ENCODE measurements around the gene MARCHF10. TPM values are rescaled to one million over a fixed set of nuclear protein-coding genes. Genes with fewer than 3 reads are reported as not detected.

Gene MARCHF10
- total RNA-seq, 1 experiment from 2014 or later, result 8.0 TPM

- H3K4me2 ChIP-seq, result no peak overlapping the region
- TF ChIP-seq, protein P1, sequence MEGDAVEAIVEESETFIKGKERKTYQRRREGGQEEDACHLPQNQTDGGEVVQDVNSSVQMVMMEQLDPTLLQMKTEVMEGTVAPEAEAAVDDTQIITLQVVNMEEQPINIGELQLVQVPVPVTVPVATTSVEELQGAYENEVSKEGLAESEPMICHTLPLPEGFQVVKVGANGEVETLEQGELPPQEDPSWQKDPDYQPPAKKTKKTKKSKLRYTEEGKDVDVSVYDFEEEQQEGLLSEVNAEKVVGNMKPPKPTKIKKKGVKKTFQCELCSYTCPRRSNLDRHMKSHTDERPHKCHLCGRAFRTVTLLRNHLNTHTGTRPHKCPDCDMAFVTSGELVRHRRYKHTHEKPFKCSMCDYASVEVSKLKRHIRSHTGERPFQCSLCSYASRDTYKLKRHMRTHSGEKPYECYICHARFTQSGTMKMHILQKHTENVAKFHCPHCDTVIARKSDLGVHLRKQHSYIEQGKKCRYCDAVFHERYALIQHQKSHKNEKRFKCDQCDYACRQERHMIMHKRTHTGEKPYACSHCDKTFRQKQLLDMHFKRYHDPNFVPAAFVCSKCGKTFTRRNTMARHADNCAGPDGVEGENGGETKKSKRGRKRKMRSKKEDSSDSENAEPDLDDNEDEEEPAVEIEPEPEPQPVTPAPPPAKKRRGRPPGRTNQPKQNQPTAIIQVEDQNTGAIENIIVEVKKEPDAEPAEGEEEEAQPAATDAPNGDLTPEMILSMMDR (conservative IDR thresholded peaks at IDR 0.05), result no peak
- TF ChIP-seq EZH2 (IDR thresholded peaks at IDR 0.05; ENCODE audit: low read depth), result no peak
Observed at GRCh38 chr17:62657690-62658089, 150.4 kb downstream of the MARCHF10 start.

DNA sequence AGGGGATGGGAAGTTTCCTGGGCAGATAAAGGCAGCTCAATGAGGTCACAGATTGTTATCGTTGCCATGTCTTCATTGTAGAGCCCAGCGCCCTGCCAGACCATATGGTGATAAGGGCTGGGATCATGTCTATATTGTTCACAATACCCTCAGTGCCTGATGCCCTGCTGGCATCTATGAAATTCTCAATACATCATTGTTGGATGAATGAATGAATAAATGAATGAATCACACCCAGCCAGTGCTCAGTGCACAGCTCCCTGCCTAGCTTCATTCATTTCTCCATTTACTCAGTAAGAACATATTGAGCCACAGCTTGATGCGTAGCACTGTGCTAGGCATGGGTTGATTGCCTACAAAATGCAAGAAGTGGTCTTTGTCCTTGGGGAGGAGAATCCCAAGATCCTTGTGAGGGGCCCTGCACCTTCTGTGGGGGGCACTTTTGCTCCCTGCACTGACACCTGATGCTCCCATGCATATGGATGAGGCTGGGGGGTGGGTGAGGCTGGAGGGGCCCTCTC lies 150.9 kb downstream of the MARCHF10 start:
- Histone ChIP-seq H3K4me1 (replicated peaks; ENCODE audit: insufficient read depth) (peaks cover 6% of the 10 kb centered on the region; the same call in 1 of the 2 replicates), H3K4me3 (no peak overlapping the region), H2AFZ (no peak overlapping the region), H3K9me2 (ENCODE audit: insufficient read depth) (no peaks in the 10 kb centered on the region), H3K27ac (no peak overlapping the region), H3K9me3 (ENCODE audit: insufficient read depth, low read depth) (no peaks in the 10 kb centered on the region), H3F3A (ENCODE audit: insufficient read depth, low read depth) (no peaks in the 10 kb centered on the region), H3K36me3 (ENCODE audit: low read depth) (no peaks in the 10 kb centered on the region), H3K27me3 (ENCODE audit: insufficient read depth, low read depth) (no peaks in the 10 kb centered on the region; the same call in 1 of the 2 replicates), H3K4me2 (no peak overlapping the region), H4K20me1 (ENCODE audit: insufficient read depth) (no peaks in the 10 kb centered on the region), H3K79me2 (ENCODE audit: low read depth) (no peaks in the 10 kb centered on the region)
- ChIA-PET CTCF (no interaction called here), POLR2A (ENCODE audit: unreplicated experiment) (interaction anchor here (0.7 kb wide), 1 partner anchor 18 kb away, joined by 7 read pairs; no protein-coding TSS in a partner anchor)
- DNase-seq, result no peak
- no TSS peak for BruUV-seq (replicated peaks)
- TF ChIP-seq, protein P1 (conservative IDR thresholded peaks at IDR 0.05), result no peak
- TF ChIP-seq EZH2 (IDR thresholded peaks at IDR 0.05; ENCODE audit: low read depth), result no peak
- intact Hi-C loops (cut with micrococcal nuclease; ENCODE audit: unreplicated experiment), result no loop called here

More at GRCh38 chr17:62657690-62658089, 150.4 kb downstream of the MARCHF10 start:
- no peak overlapping the region for H3K27ac ChIP-seq
- no TSS peak for BruUV-seq (replicated peaks)
- no peaks in the 10 kb centered on the region for H3K9me2 ChIP-seq (ENCODE audit: insufficient read depth)
- H2AFZ ChIP-seq, result no peak overlapping the region
- ChIA-PET POLR2A (ENCODE audit: unreplicated experiment) (no interaction called here), CTCF (no interaction called here)
- no peaks in the 10 kb centered on the region for H4K20me1 ChIP-seq (ENCODE audit: insufficient read depth)
- H3K9me3 ChIP-seq (ENCODE audit: insufficient read depth, low read depth), result no peaks in the 10 kb centered on the region
- no peaks in the 10 kb centered on the region for H3K36me3 ChIP-seq (ENCODE audit: low read depth)
- no peak for DNase-seq
- H3K4me1 ChIP-seq (replicated peaks; ENCODE audit: insufficient read depth), result peaks cover 2% of the 10 kb centered on the region; the same call in 1 of the 2 replicates
- intact Hi-C loops (cut with micrococcal nuclease; ENCODE audit: unreplicated experiment), result no loop called here
- H3K27me3 ChIP-seq (ENCODE audit: insufficient read depth, low read depth), result no peaks in the 10 kb centered on the region
- no peak overlapping the region for H3K4me3 ChIP-seq
- no peaks in the 10 kb centered on the region for H3F3A ChIP-seq (ENCODE audit: insufficient read depth, low read depth)
- no peaks in the 10 kb centered on the region for H3K79me2 ChIP-seq (ENCODE audit: low read depth)

- H3F3A ChIP-seq (ENCODE audit: insufficient read depth, low read depth), result no peaks in the 10 kb centered on the region
- H3K27me3 ChIP-seq (ENCODE audit: insufficient read depth, low read depth), result no peaks in the 10 kb centered on the region; the same call in 1 of the 2 replicates
- no peaks in the 10 kb centered on the region for H3K36me3 ChIP-seq (ENCODE audit: low read depth)
- DNase-seq, result no peak
- no TSS peak for BruUV-seq (replicated peaks)
- H3K9me2 ChIP-seq (ENCODE audit: insufficient read depth), result no peaks in the 10 kb centered on the region
- peaks cover 9% of the 10 kb centered on the region; the same call in 1 of the 2 replicates for H3K4me1 ChIP-seq (replicated peaks; ENCODE audit: insufficient read depth)
- POLR2A ChIA-PET (ENCODE audit: unreplicated experiment), result interaction anchor here (0.7 kb wide), 1 partner anchor 17 kb away, joined by 7 read pairs; no protein-coding TSS in a partner anchor
- H2AFZ ChIP-seq, result no peak overlapping the region
- no peak overlapping the region for H3K4me3 ChIP-seq
- H3K79me2 ChIP-seq (ENCODE audit: low read depth), result no peaks in the 10 kb centered on the region
- H3K9me3 ChIP-seq (ENCODE audit: insufficient read depth, low read depth), result no peaks in the 10 kb centered on the region
- no peak overlapping the region for H3K4me2 ChIP-seq
- intact Hi-C loops (cut with micrococcal nuclease; ENCODE audit: unreplicated experiment), result no loop called here
- CTCF ChIA-PET, result no interaction called here
- no peak for TF ChIP-seq EZH2 (IDR thresholded peaks at IDR 0.05; ENCODE audit: low read depth)
- no peaks in the 10 kb centered on the region for H4K20me1 ChIP-seq (ENCODE audit: insufficient read depth)
- H3K27ac ChIP-seq, result no peak overlapping the region
Observed at GRCh38 chr17:62656446-62656845, 151.7 kb downstream of the MARCHF10 start.

- H3K4me1 ChIP-seq (replicated peaks; ENCODE audit: insufficient read depth), result peaks cover 9% of the 10 kb centered on the region; the same call in 1 of the 2 replicates
- H4K20me1 ChIP-seq (ENCODE audit: insufficient read depth), result no peaks in the 10 kb centered on the region
- H3K79me2 ChIP-seq (ENCODE audit: low read depth), result no peaks in the 10 kb centered on the region
- ChIA-PET POLR2A (ENCODE audit: unreplicated experiment) (no interaction called here), CTCF (no interaction called here)
- no peak for TF ChIP-seq EZH2 (IDR thresholded peaks at IDR 0.05; ENCODE audit: low read depth)
- TF ChIP-seq, protein P1 (conservative IDR thresholded peaks at IDR 0.05), result no peak
- H3K4me2 ChIP-seq, result no peak overlapping the region
- no peak overlapping the region for H3K4me3 ChIP-seq
- H3K27me3 ChIP-seq (ENCODE audit: insufficient read depth, low read depth), result no peaks in the 10 kb centered on the region; the same call in 1 of the 2 replicates
- intact Hi-C loops (cut with micrococcal nuclease; ENCODE audit: unreplicated experiment), result no loop called here
- H3F3A ChIP-seq (ENCODE audit: insufficient read depth, low read depth), result no peaks in the 10 kb centered on the region
- H3K36me3 ChIP-seq (ENCODE audit: low read depth), result no peaks in the 10 kb centered on the region
- H3K9me2 ChIP-seq (ENCODE audit: insufficient read depth), result no peaks in the 10 kb centered on the region
- no peak for DNase-seq
- H3K9me3 ChIP-seq (ENCODE audit: insufficient read depth, low read depth), result no peaks in the 10 kb centered on the region
- H2AFZ ChIP-seq, result no peak overlapping the region
- no peak overlapping the region for H3K27ac ChIP-seq
- BruUV-seq (replicated peaks), result no TSS peak
Observed at GRCh38 chr17:62655656-62656055, 152.5 kb downstream of the MARCHF10 start.
